Measurements from ENCODE around the gene LRFN2.

LRFN2 gene

DNA sequence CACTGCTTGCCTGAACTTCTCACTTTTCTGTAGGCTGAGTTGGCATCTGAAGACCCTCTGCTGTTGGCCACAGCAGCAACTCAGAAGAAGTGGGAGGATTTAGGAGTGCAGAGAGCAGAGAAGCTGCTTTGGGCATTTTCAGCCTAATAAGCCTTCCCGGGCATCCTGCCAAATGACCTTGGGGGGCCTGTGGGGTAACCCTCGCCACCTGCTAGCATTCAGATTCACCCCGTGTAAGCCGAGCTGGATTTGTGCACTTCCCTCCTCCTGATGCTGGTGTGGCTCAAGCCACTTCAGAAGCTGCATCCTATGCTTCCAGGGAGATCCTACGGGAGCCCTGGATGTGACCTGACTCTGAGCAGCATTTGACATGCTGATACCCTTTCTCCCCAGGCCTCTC lies 114.8 kb downstream of the LRFN2 start:
- H3K27ac ChIP-seq (replicated peaks; ENCODE audit: low read length), result no peak overlapping the region
- H4K91ac ChIP-seq (ENCODE audit: low read depth, low read length, poor library complexity), result no peak overlapping the region
- no peaks in the 10 kb centered on the region for H3K79me1 ChIP-seq (ENCODE audit: low read depth, low read length)
- no peak for DNase-seq (ENCODE audit: low spot score)
- no peaks in the 10 kb centered on the region for H3K36me3 ChIP-seq (replicated peaks in 1 of 2; ENCODE audit: control insufficient read depth in 2 of 2, insufficient read depth in 2 of 2, low read length in 2 of 2)
- H3K14ac ChIP-seq (ENCODE audit: low read length), result no peak overlapping the region
- H4K8ac ChIP-seq (ENCODE audit: low read depth, low read length), result no peak overlapping the region
- WGBS, 2 donors (ENCODE audit: extremely low coverage in 2 of 2, insufficient read length in 2 of 2, insufficient replicate concordance in 1 of 2), result no CpG with 5 or more reads among the region's 5 CpGs
- no peak overlapping the region for H2AK5ac ChIP-seq (ENCODE audit: low read depth, low read length)
- H2BK15ac ChIP-seq (ENCODE audit: low read length), result no peak overlapping the region
- H2BK5ac ChIP-seq (ENCODE audit: low read length), result no peak overlapping the region
- H3K23ac ChIP-seq (ENCODE audit: low read depth, low read length, poor library complexity), result no peak overlapping the region
- no peak overlapping the region for H3K4me3 ChIP-seq (ENCODE audit: low read length in 2 of 2)
- no peak overlapping the region for H2BK12ac ChIP-seq (ENCODE audit: low read length)
- H3K27me3 ChIP-seq (ENCODE audit: control insufficient read depth in 3 of 3, insufficient read depth in 3 of 3, low read depth in 1 of 3, low read length in 3 of 3), result no peaks in the 10 kb centered on the region
- H3K9me3 ChIP-seq (replicated peaks in 1 of 2; ENCODE audit: control insufficient read depth in 2 of 2, insufficient read depth in 1 of 2, low read depth in 1 of 2, low read length in 2 of 2), result no peaks in the 10 kb centered on the region
- H3K4me2 ChIP-seq (ENCODE audit: insufficient read depth, low read length, poor library complexity, severe bottlenecking), result no peak overlapping the region
- no peak overlapping the region for H2BK120ac ChIP-seq (ENCODE audit: low read depth, low read length)
- no peak overlapping the region for H2AFZ ChIP-seq (ENCODE audit: low read length)
- H3K9ac ChIP-seq (ENCODE audit: low read depth, low read length, poor library complexity), result no peak overlapping the region
- no peak overlapping the region for H3K18ac ChIP-seq (ENCODE audit: low read length)
- H3K4ac ChIP-seq (ENCODE audit: low read length), result no peak overlapping the region
- H3K4me1 ChIP-seq (ENCODE audit: control insufficient read depth in 2 of 2, insufficient read depth in 1 of 2, low read depth in 1 of 2, low read length in 2 of 2), result no peaks in the 10 kb centered on the region

GRCh38 chr6:40471243-40471642 lies 115.9 kb downstream of the LRFN2 start:
- no peak overlapping the region for H4K91ac ChIP-seq (ENCODE audit: low read depth, low read length, poor library complexity)
- H4K8ac ChIP-seq (ENCODE audit: low read depth, low read length), result no peak overlapping the region
- no peak overlapping the region for H2BK120ac ChIP-seq (ENCODE audit: low read depth, low read length)
- no peaks in the 10 kb centered on the region for H3K36me3 ChIP-seq (replicated peaks in 1 of 2; ENCODE audit: control insufficient read depth in 2 of 2, insufficient read depth in 2 of 2, low read length in 2 of 2)
- H3K79me1 ChIP-seq (ENCODE audit: low read depth, low read length), result no peaks in the 10 kb centered on the region
- H2AK5ac ChIP-seq (ENCODE audit: low read depth, low read length), result no peak overlapping the region
- no peak overlapping the region for H2BK12ac ChIP-seq (ENCODE audit: low read length)
- H2BK15ac ChIP-seq (ENCODE audit: low read length), result no peak overlapping the region
- H3K14ac ChIP-seq (ENCODE audit: low read length), result no peak overlapping the region
- H3K18ac ChIP-seq (ENCODE audit: low read length), result no peak overlapping the region
- no peak for DNase-seq (ENCODE audit: low spot score)
- H3K4ac ChIP-seq (ENCODE audit: low read length), result no peak overlapping the region
- H3K4me1 ChIP-seq (ENCODE audit: control insufficient read depth in 2 of 2, insufficient read depth in 1 of 2, low read depth in 1 of 2, low read length in 2 of 2), result no peaks in the 10 kb centered on the region
- no peak overlapping the region for H2BK5ac ChIP-seq (ENCODE audit: low read length)
- no peak overlapping the region for H3K4me3 ChIP-seq (ENCODE audit: low read length in 2 of 2)
- no peak overlapping the region for H2AFZ ChIP-seq (ENCODE audit: low read length)
- H3K4me2 ChIP-seq (ENCODE audit: insufficient read depth, low read length, poor library complexity, severe bottlenecking), result no peak overlapping the region
- H3K9ac ChIP-seq (ENCODE audit: low read depth, low read length, poor library complexity), result no peak overlapping the region
- no peak overlapping the region for H3K23ac ChIP-seq (ENCODE audit: low read depth, low read length, poor library complexity)
- WGBS, 2 donors (ENCODE audit: extremely low coverage in 2 of 2, insufficient read length in 2 of 2, insufficient replicate concordance in 1 of 2), result no CpG with 5 or more reads among the region's 4 CpGs
- H3K27me3 ChIP-seq (ENCODE audit: control insufficient read depth in 3 of 3, insufficient read depth in 3 of 3, low read depth in 1 of 3, low read length in 3 of 3), result no peaks in the 10 kb centered on the region
- H3K9me3 ChIP-seq (replicated peaks in 1 of 2; ENCODE audit: control insufficient read depth in 2 of 2, insufficient read depth in 1 of 2, low read depth in 1 of 2, low read length in 2 of 2), result no peaks in the 10 kb centered on the region
- no peak overlapping the region for H3K27ac ChIP-seq (replicated peaks; ENCODE audit: low read length)

GRCh38 chr6:40469323-40469722 lies 117.8 kb downstream of the LRFN2 start:
- no peak overlapping the region for H2BK120ac ChIP-seq (ENCODE audit: low read depth, low read length)
- no peak overlapping the region for H4K91ac ChIP-seq (ENCODE audit: low read depth, low read length, poor library complexity)
- no peak overlapping the region for H4K8ac ChIP-seq (ENCODE audit: low read depth, low read length)
- no peak overlapping the region for H3K4me3 ChIP-seq (ENCODE audit: low read length in 2 of 2)
- H3K9me3 ChIP-seq (replicated peaks in 1 of 2; ENCODE audit: control insufficient read depth in 2 of 2, insufficient read depth in 1 of 2, low read depth in 1 of 2, low read length in 2 of 2), result no peaks in the 10 kb centered on the region
- H3K18ac ChIP-seq (ENCODE audit: low read length), result no peak overlapping the region
- H2BK12ac ChIP-seq (ENCODE audit: low read length), result no peak overlapping the region
- H3K4me2 ChIP-seq (ENCODE audit: insufficient read depth, low read length, poor library complexity, severe bottlenecking), result no peak overlapping the region
- no peaks in the 10 kb centered on the region for H3K27me3 ChIP-seq (ENCODE audit: control insufficient read depth in 3 of 3, insufficient read depth in 3 of 3, low read depth in 1 of 3, low read length in 3 of 3)
- no peak overlapping the region for H3K14ac ChIP-seq (ENCODE audit: low read length)
- no peaks in the 10 kb centered on the region for H3K79me1 ChIP-seq (ENCODE audit: low read depth, low read length)
- no CpG with 5 or more reads among the region's 3 CpGs for WGBS, 2 donors (ENCODE audit: extremely low coverage in 2 of 2, insufficient read length in 2 of 2, insufficient replicate concordance in 1 of 2)
- no peak overlapping the region for H2AFZ ChIP-seq (ENCODE audit: low read length)
- no peak overlapping the region for H3K27ac ChIP-seq (replicated peaks; ENCODE audit: low read length)
- no peak overlapping the region for H3K23ac ChIP-seq (ENCODE audit: low read depth, low read length, poor library complexity)
- H3K4me1 ChIP-seq (ENCODE audit: control insufficient read depth in 2 of 2, insufficient read depth in 1 of 2, low read depth in 1 of 2, low read length in 2 of 2), result no peaks in the 10 kb centered on the region
- no peak overlapping the region for H3K4ac ChIP-seq (ENCODE audit: low read length)
- H2AK5ac ChIP-seq (ENCODE audit: low read depth, low read length), result no peak overlapping the region
- H3K9ac ChIP-seq (ENCODE audit: low read depth, low read length, poor library complexity), result no peak overlapping the region
- DNase-seq (ENCODE audit: low spot score), result no peak
- no peak overlapping the region for H2BK5ac ChIP-seq (ENCODE audit: low read length)
- no peaks in the 10 kb centered on the region for H3K36me3 ChIP-seq (replicated peaks in 1 of 2; ENCODE audit: control insufficient read depth in 2 of 2, insufficient read depth in 2 of 2, low read length in 2 of 2)
- no peak overlapping the region for H2BK15ac ChIP-seq (ENCODE audit: low read length)

- H2BK120ac ChIP-seq (ENCODE audit: low read depth, low read length), result no peak overlapping the region
- H3K27ac ChIP-seq (replicated peaks; ENCODE audit: low read length), result no peak overlapping the region
- H3K27me3 ChIP-seq (ENCODE audit: control insufficient read depth in 3 of 3, insufficient read depth in 3 of 3, low read depth in 1 of 3, low read length in 3 of 3), result no peaks in the 10 kb centered on the region
- H3K36me3 ChIP-seq (replicated peaks in 1 of 2; ENCODE audit: control insufficient read depth in 2 of 2, insufficient read depth in 2 of 2, low read length in 2 of 2), result no peaks in the 10 kb centered on the region
- no peak overlapping the region for H3K9ac ChIP-seq (ENCODE audit: low read depth, low read length, poor library complexity)
- H3K9me3 ChIP-seq (replicated peaks in 1 of 2; ENCODE audit: control insufficient read depth in 2 of 2, insufficient read depth in 1 of 2, low read depth in 1 of 2, low read length in 2 of 2), result no peaks in the 10 kb centered on the region
- H3K18ac ChIP-seq (ENCODE audit: low read length), result no peak overlapping the region
- no peak overlapping the region for H4K91ac ChIP-seq (ENCODE audit: low read depth, low read length, poor library complexity)
- WGBS, 2 donors (ENCODE audit: extremely low coverage in 2 of 2, insufficient read length in 2 of 2, insufficient replicate concordance in 1 of 2), result no CpG with 5 or more reads among the region's 3 CpGs
- H4K8ac ChIP-seq (ENCODE audit: low read depth, low read length), result no peak overlapping the region
- H2BK5ac ChIP-seq (ENCODE audit: low read length), result no peak overlapping the region
- no peak overlapping the region for H2BK12ac ChIP-seq (ENCODE audit: low read length)
- H3K4me3 ChIP-seq (ENCODE audit: low read length in 2 of 2), result no peak overlapping the region
- no peak overlapping the region for H3K23ac ChIP-seq (ENCODE audit: low read depth, low read length, poor library complexity)
- H2BK15ac ChIP-seq (ENCODE audit: low read length), result no peak overlapping the region
- no peaks in the 10 kb centered on the region for H3K4me1 ChIP-seq (ENCODE audit: control insufficient read depth in 2 of 2, insufficient read depth in 1 of 2, low read depth in 1 of 2, low read length in 2 of 2)
- DNase-seq (ENCODE audit: low spot score), result no peak
- H3K4me2 ChIP-seq (ENCODE audit: insufficient read depth, low read length, poor library complexity, severe bottlenecking), result no peak overlapping the region
- no peak overlapping the region for H2AK5ac ChIP-seq (ENCODE audit: low read depth, low read length)
- H3K79me1 ChIP-seq (ENCODE audit: low read depth, low read length), result no peaks in the 10 kb centered on the region
- no peak overlapping the region for H3K14ac ChIP-seq (ENCODE audit: low read length)
- H3K4ac ChIP-seq (ENCODE audit: low read length), result no peak overlapping the region
- no peak overlapping the region for H2AFZ ChIP-seq (ENCODE audit: low read length)
Observed at GRCh38 chr6:40466986-40467539, 120.1 kb downstream of the LRFN2 start.
